Activated T-cell treated with anti-CD3 and anti-CD28 coated beads, Interleukin-2, amount 50 U/mL, for 48 hours (primary cell): ENCODE data around the gene APLF.

ENCODE experiments used
- DNase-seq, 2 experiments: peaks; one replicate each; pipeline ENCODE4 v3.0.0-alpha.2; 2020

Gene APLF, protein sequence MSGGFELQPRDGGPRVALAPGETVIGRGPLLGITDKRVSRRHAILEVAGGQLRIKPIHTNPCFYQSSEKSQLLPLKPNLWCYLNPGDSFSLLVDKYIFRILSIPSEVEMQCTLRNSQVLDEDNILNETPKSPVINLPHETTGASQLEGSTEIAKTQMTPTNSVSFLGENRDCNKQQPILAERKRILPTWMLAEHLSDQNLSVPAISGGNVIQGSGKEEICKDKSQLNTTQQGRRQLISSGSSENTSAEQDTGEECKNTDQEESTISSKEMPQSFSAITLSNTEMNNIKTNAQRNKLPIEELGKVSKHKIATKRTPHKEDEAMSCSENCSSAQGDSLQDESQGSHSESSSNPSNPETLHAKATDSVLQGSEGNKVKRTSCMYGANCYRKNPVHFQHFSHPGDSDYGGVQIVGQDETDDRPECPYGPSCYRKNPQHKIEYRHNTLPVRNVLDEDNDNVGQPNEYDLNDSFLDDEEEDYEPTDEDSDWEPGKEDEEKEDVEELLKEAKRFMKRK

DNA sequence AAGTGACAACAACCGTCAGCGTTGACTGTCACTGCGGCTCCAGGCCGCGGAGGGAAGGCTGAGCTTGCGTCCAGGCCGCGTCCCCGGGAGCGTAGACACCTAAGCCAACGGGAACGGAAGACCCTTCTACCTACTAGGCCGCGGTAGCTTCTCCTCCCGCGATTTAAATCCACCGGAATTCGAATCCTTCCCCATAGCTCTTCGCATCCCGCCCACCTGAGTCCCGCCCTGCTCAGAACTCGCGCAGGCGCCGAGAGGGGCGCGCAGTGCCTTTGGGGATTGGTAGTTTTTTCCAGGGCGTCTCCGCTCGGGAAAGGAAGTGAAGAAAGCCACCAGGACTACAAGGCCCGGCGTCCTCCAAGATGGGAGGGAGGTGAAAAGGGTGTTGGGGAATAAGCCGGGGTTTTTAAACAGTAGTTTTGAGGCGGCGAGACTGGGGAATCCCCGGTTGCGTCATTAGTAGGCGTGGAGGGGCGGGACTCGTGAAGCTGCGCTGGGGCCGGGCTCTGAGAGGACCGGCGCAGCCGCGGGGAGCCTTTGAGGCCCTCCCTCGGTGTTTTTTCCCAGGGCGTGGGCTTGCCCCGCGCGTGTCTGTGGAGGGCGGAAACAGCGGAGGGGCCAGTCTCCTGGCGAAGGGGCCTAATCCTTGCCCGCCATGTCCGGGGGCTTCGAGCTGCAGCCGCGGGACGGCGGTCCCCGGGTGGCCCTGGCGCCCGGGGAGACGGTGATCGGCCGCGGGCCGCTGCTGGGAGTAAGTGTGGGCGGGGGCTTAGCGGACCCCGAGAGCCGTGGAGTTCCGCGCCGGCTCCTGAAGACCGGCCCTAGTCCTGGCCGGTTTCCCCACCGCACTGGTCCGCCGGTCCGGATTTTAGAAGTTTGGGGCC is at the start of gene APLF, which contains the start of gene FBXO48:
Gene APLF, plus strand, starts transcription at position 509 of the 884 bp plus-strand sequence. Its CDS starts 147 bp downstream, at position 656.
Gene FBXO48, minus strand, starts transcription at position 218 of the 884 bp plus-strand sequence. CDS start 2,149 bp downstream, outside the sequence.
- peak; percentile 97 to 99 for DNase-seq

DNA sequence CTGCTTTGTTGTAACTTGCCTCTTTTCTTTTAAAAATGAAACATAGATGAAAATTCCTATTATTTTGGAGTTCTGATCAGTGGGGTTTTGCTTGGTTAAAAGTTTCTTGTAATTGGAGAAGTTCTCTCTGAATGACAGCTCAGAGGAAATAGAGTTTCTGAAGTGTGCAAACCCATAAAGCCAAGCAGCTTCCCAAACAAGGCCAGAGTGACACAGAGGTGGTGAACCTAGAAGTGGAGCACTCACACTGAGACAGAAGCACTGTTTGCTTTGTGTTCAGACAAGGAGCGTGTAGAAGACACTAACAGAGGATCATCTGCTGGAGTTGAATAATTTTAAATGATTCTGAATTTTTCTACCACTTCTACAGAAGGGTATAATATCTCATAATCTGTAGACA is 49.5 kb upstream of the APLF start:
- no peak for DNase-seq

DNA sequence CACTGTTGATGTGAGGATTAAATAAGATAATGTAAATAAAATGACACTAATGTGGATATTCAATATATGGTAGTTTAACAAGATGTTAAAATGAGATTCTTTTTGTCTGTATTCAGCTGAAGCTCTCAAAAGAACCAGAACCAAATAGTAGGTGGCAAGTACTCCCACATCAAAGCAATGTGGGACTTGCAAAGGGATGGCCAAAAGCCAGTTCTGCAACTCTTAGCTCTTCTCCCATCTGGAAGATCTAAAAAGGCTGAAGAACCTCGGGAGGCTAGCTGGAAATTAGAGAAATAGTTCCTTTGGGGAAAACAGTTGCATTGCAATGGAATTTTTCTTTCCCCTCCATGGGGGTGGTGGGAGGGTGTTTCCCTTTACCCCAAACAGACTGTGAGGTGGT is 49.0 kb upstream of the APLF start:
- no peak for DNase-seq

DNA sequence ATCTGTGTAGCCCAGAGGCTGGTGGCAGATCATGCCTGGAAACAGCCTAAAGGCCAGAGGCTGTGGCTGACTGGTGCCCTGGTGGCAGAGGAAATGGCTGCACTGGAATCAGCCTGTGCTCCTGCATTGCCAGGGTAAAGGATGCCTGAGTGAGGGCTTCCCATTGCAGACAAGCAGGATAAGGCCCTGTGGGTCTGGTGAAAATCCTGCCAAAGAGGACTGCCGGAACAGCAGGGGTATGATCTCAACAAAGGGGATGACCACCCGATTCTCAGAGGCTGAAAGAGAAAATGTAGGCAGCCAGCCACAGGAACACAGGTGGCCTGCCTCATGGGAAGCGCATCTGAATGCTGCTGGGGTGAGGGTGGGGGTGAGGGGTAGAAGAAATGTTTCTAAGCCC is 48.5 kb upstream of the APLF start:
- no peak for DNase-seq

DNA sequence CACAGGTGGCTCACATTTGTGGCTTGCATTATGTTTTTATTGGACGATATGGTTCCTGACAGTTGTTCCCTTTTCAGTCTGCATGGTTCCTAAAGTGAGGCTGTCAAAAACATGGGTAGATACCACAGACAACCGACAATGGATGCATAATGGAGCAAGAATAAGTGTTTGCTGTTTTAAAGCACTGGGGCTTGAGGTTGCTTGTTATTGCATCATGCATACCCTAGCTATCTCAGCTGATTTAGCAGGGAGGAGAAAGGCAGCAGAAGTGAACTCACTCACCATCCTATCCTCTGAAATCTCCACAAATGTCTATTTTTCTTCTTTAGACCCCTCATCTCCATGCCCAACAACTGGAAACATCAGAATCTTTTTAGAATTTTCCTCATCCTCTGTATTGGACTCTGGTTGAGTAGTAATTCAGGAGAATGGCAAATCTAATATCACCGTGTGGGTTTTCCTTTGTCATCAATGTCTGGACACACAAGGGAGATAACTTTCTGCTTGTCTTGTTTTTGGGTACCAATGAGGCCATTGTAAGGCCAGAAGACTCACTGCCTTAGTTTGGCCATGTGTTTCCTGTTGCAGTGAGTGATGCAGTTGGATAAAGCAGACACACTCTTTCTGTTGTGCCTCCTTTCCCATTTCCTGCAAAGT is 47.0 kb upstream of the APLF start:
- no peak for DNase-seq

DNA sequence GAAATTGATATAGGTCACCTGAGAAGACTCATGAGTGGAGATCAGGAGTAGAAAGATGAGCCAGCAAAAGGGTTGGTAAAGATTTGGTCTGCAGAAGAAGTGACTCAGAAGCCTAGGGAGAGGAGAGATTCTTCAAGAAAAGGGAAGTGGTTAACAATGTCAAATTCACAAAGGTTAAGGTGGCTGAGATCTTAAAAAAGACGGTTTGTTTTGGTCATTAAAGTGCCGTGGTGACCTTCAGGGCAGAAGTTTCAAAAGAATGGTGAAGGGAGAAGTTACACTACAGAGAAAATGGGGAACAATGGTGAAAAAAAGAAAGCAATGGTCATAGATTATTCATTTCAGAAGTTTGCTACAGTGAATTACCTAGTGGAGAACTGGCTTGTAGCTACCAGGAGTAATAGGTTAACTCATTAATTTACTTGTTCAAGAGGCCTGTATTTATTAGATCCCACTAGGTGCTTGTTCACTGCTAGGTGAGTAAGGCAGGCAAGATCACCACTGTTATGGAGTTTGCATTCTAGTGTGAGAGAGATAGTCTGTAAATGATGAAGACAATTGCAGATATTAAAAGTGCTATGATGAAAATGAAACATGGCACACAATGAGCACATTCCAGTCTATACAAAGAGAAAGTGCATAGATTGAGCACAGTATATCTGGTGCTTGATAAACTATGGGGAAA is 43.3 kb upstream of the APLF start:
- DNase-seq = no peak

DNA sequence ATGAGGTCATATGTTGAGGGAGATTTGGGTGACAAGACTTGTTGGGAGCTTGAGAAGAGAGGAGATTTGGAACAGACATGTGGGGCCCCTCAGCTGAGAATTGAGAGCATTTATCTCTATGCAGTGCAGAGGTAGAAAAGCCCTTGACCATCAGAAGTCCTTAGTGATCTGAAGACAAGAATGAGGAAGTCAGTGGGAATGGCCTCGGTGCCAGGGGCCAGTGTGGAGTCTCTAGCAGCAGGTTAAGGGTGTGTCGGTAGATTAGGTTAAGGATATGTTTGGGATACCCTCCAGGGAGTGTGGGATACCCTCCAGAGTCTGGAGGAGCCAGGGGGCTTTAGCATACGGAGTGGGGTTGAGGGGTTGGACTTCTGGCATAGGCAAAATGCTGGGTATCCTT is 41.9 kb upstream of the APLF start:
- DNase-seq = no peak

DNA sequence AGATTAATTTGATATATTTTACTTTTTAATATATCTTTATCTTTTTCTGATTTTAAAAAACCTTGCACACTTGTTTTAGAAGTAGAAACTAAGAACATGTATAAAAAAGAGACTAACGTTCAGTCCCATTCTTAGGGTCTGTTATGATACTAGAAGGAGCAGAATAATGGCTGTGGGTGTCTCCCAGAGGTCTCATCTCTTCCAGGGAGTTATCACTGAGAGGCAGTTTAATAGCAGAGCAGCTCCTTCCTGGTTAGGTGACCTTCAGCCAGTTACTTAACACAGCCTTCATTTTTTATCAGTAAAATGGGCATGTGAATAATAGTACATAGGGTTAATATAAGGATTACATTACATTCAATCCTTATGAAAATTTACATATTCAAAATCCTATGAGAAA is 40.9 kb upstream of the APLF start:
- DNase-seq = no peak

DNA sequence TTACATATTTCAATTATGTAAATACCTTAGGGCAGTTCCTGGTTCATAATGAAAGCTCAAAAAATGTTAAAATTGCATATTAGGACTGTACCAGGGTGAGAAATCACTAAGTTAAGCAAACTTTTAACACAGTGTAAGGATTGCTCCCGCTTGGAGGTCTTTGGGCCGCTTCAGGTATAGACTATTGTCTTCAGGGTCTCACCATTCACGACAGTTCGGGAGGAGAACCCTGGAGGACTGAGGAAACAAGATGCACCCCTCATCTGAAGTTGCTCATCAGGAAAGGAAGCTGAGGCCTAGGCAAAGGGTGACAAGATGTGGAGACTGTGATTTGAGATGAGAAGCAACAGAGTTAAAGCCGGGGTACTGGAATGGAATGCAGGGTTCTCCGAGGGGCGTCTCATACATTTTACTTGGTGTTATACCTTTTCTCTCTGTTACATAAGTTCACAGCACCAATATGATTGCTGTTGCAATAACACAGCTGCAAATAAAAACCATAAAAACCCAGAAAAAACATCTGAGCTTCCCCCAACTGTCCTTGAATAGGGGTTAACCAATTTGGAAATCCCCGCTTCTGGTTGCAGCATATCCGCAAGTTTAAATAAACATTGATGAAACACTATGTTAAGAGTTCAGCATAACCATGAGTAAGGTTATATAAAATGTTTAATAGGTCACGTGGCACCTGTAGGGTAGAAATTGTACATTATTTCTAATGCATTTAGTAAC is 40.4 kb upstream of the APLF start:
- DNase-seq = no peak

DNA sequence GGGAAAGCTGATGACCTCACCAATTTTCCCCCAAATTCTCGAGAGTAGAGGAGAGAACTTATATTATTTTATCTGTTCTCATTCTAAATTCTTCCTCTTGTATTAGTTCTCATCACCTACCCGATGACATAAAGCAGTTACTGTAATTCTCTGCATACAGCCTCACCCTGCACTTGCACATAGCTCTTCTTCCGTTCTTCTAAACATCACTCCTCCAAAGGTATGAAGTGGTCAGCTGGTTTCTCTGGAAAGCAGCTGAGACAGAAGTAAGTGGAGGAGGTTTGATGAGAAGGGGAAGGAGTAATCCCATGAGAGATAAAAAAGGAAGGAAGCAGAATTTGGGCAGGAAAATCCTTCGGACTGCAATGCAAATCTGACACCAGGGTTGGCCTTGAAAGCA is 39.3 kb upstream of the APLF start:
- DNase-seq = no peak

DNA sequence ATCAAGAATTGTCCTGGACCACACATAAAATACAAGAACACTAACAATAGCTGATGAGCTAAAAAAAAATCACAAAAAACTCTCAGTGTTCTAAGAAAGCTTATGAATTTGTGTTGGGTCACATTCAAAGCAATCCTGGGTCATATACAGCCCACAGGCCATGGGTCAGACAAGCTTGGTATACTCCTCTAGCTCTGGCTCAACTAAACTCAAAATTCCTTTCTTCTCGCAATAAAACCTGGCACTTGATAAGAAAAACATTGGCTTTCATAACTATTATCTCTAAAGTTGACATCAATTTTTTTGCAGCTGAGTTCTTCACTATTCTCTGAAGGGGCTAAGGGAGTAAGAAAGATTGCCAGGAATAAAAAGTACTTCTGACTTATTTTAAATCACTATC is 38.6 kb upstream of the APLF start:
- no peak for DNase-seq

DNA sequence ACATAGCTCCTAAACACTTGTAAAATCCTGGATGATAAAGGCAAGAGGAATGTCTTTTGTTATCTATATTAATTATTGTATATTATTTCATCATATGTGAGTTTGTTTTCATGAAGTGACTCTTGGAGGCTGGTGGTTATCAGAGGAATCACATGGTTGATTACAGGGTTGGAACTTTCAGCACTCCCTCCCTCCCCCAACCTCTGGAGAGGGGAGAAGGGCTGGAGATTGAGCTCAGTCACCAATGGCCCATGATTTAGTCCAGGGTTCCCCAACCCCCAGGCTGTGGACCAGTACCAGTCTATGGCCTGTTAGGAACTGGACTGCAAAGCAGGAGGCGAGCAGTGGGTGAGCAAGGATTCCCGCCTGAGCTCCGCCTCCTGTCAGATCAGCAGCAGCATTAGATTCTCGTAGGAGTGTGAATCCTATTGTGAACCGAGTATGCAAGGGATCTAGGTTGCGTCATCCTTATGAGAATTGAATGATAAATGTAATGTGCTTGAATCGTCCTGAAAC is 38.0 kb upstream of the APLF start:
- DNase-seq = no peak

DNA sequence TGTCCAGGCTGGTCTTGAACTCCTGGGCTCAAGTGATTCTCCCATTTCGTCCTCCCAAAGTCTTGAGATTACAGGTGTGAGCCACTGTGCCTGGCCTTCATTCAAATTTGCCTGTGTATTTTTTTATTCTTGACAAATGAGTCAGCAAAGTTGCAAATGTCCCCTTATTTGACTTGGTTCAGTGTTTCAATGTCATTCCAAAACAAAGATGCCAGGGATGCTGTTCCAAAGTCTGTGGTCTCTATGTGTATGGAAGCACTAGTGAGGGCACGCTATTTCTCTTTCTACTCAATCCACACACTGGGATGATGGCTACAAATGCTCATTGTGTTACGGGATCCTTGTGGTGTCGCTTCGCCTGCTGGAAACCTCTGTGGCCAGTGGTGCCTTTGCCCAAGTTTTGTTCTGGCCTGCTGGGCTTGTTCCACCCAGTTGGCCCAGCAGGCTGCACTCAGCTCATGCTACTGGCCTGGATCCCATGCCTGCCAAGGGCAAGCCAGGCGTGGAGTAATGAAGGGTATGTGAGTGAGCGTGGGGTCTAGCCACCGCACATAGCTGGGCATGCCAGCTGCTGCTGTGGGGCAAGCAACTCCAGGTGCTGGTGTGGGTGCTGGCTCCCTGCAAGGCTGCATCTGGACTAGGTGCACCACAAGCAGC is 35.9 kb upstream of the APLF start:
- DNase-seq = no peak

DNA sequence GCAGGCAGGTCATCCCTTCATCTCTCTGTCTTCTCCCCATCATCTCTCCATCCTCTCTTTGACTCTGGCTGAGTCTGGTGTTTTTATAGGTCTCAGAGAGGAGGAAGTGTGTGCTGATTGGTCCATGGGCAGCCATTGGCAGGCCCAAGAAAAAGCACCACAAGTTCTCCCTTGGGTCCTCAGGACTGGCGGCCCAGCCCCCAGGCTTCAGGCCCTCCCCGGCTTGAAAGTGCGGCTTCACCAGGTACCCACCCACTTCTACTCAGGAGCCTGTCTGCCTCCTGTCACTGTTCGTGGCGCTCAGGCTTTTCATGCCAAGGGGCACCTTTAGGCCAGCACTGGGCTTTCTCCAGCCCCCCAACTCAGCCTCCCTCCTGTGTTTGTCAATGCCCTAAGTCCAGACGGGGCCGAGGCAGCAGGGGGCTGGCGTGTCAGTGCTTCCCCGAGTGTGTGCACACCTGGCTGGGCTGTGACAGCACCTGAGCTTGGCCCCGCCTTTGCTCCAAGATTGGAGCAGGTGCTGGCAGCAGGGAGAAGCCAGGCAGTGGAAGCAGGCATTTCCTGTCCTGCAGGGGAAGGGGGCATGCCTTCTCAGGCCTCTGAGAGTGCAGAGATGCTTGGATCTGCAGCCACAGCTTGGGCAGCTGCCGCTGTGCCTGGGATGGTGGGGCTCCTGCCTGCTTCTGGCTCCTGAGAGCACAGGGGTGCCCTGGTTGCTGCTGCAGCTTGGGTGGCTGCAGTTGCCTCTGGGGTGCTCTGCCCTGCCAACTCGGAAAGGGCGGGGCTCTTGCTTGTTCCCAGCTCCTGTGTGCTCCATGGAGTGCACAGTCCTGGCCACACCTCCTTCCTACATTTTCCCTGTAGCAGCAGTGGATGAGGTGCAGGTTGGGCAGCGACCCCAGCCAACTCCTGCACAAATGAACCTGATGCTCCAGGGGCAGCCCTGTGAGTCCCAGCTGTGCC is 34.4 kb upstream of the APLF start:
- DNase-seq = no peak

DNA sequence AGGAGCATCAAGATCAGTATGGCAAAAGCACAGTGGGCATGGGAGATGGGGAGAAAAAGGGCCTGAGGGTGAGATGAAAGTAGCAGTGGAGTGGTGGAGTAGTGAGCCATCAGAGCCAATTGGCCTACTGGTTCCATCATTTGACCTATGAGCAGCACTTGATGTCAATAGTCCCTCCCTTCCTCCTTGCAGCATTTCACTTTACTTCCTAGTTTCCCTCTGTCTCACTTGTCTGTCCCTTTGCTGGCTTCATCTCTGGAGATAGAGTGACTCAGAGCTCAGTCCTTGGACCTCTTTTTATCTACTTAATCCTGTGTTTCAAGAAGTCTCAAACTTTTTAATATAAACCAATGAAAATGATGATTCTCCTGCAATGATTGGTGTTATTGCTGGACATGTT is 32.4 kb upstream of the APLF start:
- DNase-seq = no peak

DNA sequence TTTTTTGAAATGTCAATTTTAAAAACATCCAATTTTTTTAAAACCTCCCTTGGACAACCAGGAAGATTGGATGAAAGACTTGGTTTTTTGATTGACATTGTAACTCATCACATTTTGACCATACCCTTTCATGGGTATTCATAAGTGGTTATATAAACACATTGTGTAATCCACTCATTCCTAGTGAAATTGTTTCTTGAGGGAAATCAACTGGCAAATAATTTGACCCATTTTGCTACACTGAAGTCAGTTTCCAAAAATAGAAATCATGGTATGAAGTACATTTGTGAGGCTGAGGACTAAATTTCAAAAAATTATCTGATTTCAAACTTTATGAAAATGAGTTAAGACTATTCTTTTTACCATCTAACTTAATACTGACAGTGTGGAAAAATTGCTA is 31.8 kb upstream of the APLF start:
- DNase-seq = no peak

DNA sequence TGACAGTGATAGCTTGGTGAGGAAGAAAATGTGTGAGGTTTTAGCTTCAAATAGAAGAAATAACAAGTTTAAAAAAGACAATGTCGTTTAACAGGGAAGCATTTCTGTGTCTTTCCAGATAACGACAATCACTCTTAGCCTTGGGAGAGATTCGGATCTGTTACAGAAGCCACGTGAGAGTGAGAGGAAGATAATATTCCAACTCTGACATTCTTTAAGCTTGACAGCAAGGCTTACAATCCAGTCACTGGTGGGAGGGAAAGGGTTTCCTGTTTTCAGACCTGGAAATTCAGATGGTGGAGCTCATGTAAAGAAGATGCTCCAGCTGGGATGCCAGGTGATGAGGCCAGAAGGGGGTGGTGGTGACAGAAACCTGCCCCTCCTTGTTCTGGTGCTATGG is 31.1 kb upstream of the APLF start:
- DNase-seq = no peak

DNA sequence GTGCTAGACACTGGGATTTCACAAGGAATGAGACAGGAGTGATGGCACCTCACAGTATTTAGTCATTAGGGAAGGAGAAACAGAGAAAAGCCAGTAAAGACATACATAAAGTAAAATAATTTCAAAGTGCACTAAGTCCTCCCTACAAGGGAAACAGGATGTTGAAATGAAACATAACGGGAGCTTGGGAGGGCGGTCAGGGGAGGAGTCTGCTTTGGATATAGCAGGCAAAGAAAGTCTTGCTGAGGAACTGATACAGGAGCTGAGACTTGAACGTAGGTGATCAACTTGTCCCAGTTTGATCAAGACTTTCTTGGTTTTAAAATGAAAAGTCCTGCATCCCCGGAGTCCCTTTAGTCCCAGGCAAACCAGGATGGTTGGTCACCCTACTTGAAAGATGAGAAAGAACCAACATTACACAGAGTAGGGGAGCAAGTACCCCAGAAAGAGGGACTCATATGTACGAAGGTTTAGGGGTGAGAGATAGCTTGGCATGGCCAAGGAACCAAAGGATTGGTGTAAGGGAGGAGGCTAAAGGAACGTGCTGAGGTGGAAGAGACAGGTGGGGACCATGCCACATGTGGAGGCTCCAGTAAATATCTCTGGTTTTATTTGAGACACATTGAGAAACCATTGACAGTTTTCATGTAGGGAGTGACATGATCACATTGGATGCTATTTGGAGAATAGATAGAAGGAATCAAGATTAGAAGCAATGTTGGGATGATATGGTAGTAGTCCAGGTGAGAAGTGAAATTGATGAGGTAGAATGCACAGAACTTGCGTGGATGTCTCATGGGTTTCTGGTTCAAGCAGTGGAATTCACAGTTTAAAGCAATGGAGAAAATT is 28.7 kb upstream of the APLF start:
- DNase-seq = no peak
